ENCODE measurements around the gene TPRX2.
"Not testable (repeated sequence)": the region's sequence is repeated elsewhere in the genome, so short reads cannot be mapped to it uniquely, and the experiment has no call there.

Gene TPRX2

GRCh38 chr19:47863514-47863936 is 4.5 kb downstream of the TPRX2 start:
- peak; percentile 96 for TF ChIP-seq CTCF (IDR thresholded peaks at IDR 0.05; ENCODE audit: insufficient read depth, missing control alignments)

GRCh38 chr19:47865166-47865565 is 6.1 kb downstream of the TPRX2 start:
- DNase-seq (ENCODE audit: insufficient read length, low spot score): no peak
- no peak for TF ChIP-seq CTCF (IDR thresholded peaks at IDR 0.05; ENCODE audit: insufficient read depth, missing control alignments)
- no peak for FAIRE-seq

More at GRCh38 chr19:47863514-47863936, 4.5 kb downstream of the TPRX2 start:
- DNase-seq (ENCODE audit: insufficient read length, low spot score): peak; percentile 80
- FAIRE-seq: peak; percentile 93

- DNase-seq (ENCODE audit: insufficient read length, low spot score) (no peak), FAIRE-seq (no peak)
- TF ChIP-seq CTCF (IDR thresholded peaks at IDR 0.05; ENCODE audit: insufficient read depth, missing control alignments): no peak
Measured at GRCh38 chr19:47878906-47879305, 19.9 kb downstream of the TPRX2 start.

- not testable (repeated sequence) for DNase-seq (ENCODE audit: insufficient read length, low spot score); FAIRE-seq
Measured at GRCh38 chr19:47879385-47879784, 20.4 kb downstream of the TPRX2 start.

- DNase-seq (ENCODE audit: insufficient read length, low spot score): no peak
- no peak for TF ChIP-seq CTCF (IDR thresholded peaks at IDR 0.05; ENCODE audit: insufficient read depth, missing control alignments)
- FAIRE-seq: no peak
Measured at GRCh38 chr19:47881757-47882156, 22.7 kb downstream of the TPRX2 start.

- no peak for TF ChIP-seq CTCF (IDR thresholded peaks at IDR 0.05; ENCODE audit: insufficient read depth, missing control alignments)
- no peak for DNase-seq (ENCODE audit: insufficient read length, low spot score)
- no peak for FAIRE-seq
Measured at GRCh38 chr19:47882890-47883289, 23.9 kb downstream of the TPRX2 start.

- FAIRE-seq (no peak), DNase-seq (ENCODE audit: insufficient read length, low spot score) (no peak)
- no peak for TF ChIP-seq CTCF (IDR thresholded peaks at IDR 0.05; ENCODE audit: insufficient read depth, missing control alignments)
Measured at GRCh38 chr19:47885067-47885463, 26.0 kb downstream of the TPRX2 start.

GRCh38 chr19:47886010-47886559 is 27.1 kb downstream of the TPRX2 start, which contains the start of gene SULT2A1:
TSS of gene SULT2A1 (minus strand) at chr19:47886315. CDS start at chr19:47886257, 58 bp downstream.
- FAIRE-seq (no peak), DNase-seq (ENCODE audit: insufficient read length, low spot score) (no peak)
- TF ChIP-seq CTCF (IDR thresholded peaks at IDR 0.05; ENCODE audit: insufficient read depth, missing control alignments): no peak
